Panc1 (cell line): ENCODE data around the gene CHIC2.

Source experiments
- CTCF ChIP-seq: fragments of 450-650 bp; IDR thresholded peaks from 2 replicates; pipeline ENCODE4 v1.5.1; 2017; ENCODE audit warnings: mild to moderate bottlenecking
- REST ChIP-seq, 2 experiments: IDR thresholded peaks; 2 replicates each; pipeline ENCODE4 v1.6.1; 2011 to 2012; ENCODE audit warnings: low read depth in 2 of 2, control low read depth in 1 of 2, low read length in 1 of 2, mild to moderate bottlenecking in 1 of 2, moderate library complexity in 1 of 2; ENCODE audit not compliant: insufficient read depth in 1 of 2
- SIN3A ChIP-seq: IDR thresholded peaks from 2 replicates; pipeline ENCODE4 v1.6.1; 2012; ENCODE audit warnings: low read depth, mild to moderate bottlenecking, low read length, moderate library complexity, borderline replicate concordance; ENCODE audit not compliant: insufficient read depth

GRCh38 chr4:54104907-54105306, 40.5 kb upstream of the CHIC2 start:
- TF ChIP-seq CTCF (no peak), REST (IDR thresholded peaks at IDR 0.05; ENCODE audit: insufficient read depth in 1 of 2, low read depth in 2 of 2, low read length in 1 of 2) (no peak), SIN3A (no peak)
